Tibial artery (tissue), 4 donors: ENCODE measurements around the gene AP2A2.

ENCODE experiments used
- DNase-seq, 2 donors: peaks; one replicate each; pipeline ENCODE4 v3.0.0-alpha.2; 2019
- H3K27ac ChIP-seq, 2 donors: fragments of 200-600 bp; sonication (generic) in 1 of 2; 1 replicate in 1 of 2; 2 replicates in 1 of 2; pipeline ENCODE4 v1.5.1; 2018 to 2019; ENCODE audit warnings: mild to moderate bottlenecking in 1 of 2
- H3K27me3 ChIP-seq, 2 donors: fragments of 200-600 bp; sonication (generic) in 1 of 2; one replicate each; pipeline versions ENCODE4 v1.5.1 to v1.6.0; 2016 to 2019
- H3K36me3 ChIP-seq, 3 donors: fragments of 200-600 bp; sonication (generic) in 2 of 3; one replicate each; pipeline ENCODE4 v1.5.1; 2016 to 2019; ENCODE audit warnings: mild to moderate bottlenecking in 2 of 3
- H3K4me1 ChIP-seq, 4 donors: fragments of 200-600 bp; sonication (generic) in 2 of 4; 1 replicate in 3 of 4; 2 replicates in 1 of 4; pipeline ENCODE4 v1.5.1; 2016 to 2019
- H3K4me3 ChIP-seq, 2 donors: fragments of 200-600 bp; sonication (generic) in 1 of 2; 1 replicate in 1 of 2; 2 replicates in 1 of 2; pipeline ENCODE4 v1.5.1; 2018 to 2019; ENCODE audit warnings: mild to moderate bottlenecking in 2 of 2
- H3K9me3 ChIP-seq, 3 donors: fragments of 200-600 bp; sonication (generic) in 1 of 3; one replicate each; pipeline ENCODE4 v1.5.1; 2016 to 2019
- intact Hi-C: fragments of 100-400 bp; cut with DNase I; formaldehyde crosslinking; loops from one replicate; pipeline ENCODE4 v1.15.0; 2023; ENCODE audit warnings: low total_unique reads
- TF ChIP-seq, protein P1 (sequence below), 2 experiments: fragments of 200-600 bp in 1 of 2; fragments of 450-650 bp in 1 of 2; IDR thresholded peaks; one replicate each; pipeline ENCODE4 v1.5.1; 2017 to 2019; ENCODE audit warnings: antibody characterized with exemption in 2 of 2, mild to moderate bottlenecking in 1 of 2, moderate library complexity in 1 of 2

Gene AP2A2

DNA sequence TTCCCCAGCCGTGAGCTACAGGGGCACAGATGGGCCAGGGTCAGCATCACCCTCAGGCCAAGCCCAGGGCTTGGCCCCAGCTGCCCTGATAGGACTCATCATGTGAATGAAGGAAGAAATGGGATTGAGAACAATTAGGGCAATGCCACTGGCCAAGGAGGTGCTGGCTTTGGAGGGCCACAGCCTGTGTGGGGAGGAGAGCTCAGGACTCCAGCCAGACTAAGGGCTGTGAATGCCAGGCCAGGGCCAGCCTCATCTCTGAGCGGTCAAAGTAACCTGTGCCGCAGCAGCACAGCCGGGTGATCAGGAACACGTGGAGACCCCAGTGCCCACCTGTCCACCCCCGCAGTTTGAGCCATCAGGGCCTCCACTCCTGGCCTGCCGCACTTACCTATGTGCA is 25.1 kb upstream of the AP2A2 start:
- peaks cover 52 to 80% (median 68%) of the 10 kb centered on the region in 3 donors for H3K36me3 ChIP-seq
- no peaks in the 10 kb centered on the region for H3K9me3 ChIP-seq
- no peak overlapping the region for H3K27ac ChIP-seq
- no peaks in the 10 kb centered on the region for H3K4me1 ChIP-seq
- DNase-seq, result no peak
- no peak overlapping the region for H3K4me3 ChIP-seq
- TF ChIP-seq, protein P1, sequence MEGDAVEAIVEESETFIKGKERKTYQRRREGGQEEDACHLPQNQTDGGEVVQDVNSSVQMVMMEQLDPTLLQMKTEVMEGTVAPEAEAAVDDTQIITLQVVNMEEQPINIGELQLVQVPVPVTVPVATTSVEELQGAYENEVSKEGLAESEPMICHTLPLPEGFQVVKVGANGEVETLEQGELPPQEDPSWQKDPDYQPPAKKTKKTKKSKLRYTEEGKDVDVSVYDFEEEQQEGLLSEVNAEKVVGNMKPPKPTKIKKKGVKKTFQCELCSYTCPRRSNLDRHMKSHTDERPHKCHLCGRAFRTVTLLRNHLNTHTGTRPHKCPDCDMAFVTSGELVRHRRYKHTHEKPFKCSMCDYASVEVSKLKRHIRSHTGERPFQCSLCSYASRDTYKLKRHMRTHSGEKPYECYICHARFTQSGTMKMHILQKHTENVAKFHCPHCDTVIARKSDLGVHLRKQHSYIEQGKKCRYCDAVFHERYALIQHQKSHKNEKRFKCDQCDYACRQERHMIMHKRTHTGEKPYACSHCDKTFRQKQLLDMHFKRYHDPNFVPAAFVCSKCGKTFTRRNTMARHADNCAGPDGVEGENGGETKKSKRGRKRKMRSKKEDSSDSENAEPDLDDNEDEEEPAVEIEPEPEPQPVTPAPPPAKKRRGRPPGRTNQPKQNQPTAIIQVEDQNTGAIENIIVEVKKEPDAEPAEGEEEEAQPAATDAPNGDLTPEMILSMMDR (IDR thresholded peaks at IDR 0.05), result no peak
- H3K27me3 ChIP-seq, result no peaks in the 10 kb centered on the region
- intact Hi-C loops, result no loop called here

DNA sequence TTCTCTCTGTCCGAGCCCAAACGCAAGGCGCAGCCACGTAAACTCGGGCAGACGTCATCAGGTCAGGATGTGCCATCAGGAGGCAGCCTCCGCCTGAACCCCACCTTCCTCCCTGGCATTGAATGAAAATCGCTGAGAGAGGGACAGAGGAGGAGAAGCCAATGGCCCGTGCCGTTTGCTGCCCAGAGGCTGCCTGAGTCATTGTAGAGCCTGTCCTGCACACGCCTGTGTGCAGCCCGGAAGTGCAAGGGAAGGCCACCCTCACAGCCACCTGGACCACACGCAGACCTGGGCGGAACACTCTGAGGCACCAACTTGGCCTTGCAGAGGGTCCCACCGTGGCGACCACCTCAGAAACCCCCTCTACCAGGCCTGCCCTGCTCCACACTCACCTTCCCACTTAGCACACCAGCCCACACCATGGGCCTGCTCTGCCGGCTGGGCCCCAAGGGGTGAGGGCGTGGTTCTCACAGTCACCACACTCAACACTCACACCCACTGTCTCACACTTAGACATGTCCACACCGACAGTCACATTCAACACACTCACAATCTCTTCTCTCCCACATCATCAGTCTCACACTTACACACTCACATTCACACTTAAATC is 24.1 kb upstream of the AP2A2 start:
- H3K27me3 ChIP-seq, result no peaks in the 10 kb centered on the region
- no peaks in the 10 kb centered on the region for H3K4me1 ChIP-seq
- no peak for DNase-seq
- no peak overlapping the region for H3K4me3 ChIP-seq
- TF ChIP-seq, protein P1 (IDR thresholded peaks at IDR 0.05), result no peak
- intact Hi-C loops, result no loop called here
- H3K27ac ChIP-seq, result no peak overlapping the region
- peaks cover 52 to 86% (median 68%) of the 10 kb centered on the region in 3 donors for H3K36me3 ChIP-seq
- no peaks in the 10 kb centered on the region for H3K9me3 ChIP-seq

- Histone ChIP-seq H3K36me3 (peaks cover 41 to 66% (median 54%) of the 10 kb centered on the region in 3 donors), H3K9me3 (no peaks in the 10 kb centered on the region), H3K27ac (no peak overlapping the region), H3K27me3 (no peaks in the 10 kb centered on the region), H3K4me3 (no peak overlapping the region), H3K4me1 (peaks cover 0 to 10% (median 1%) of the 10 kb centered on the region in 4 donors)
- DNase-seq, result no peak
- intact Hi-C loops, result no loop called here
- TF ChIP-seq, protein P1 (IDR thresholded peaks at IDR 0.05), result no peak
These were observed 21.3 kb upstream of the AP2A2 start for GRCh38 chr11:904380-904779.

DNA sequence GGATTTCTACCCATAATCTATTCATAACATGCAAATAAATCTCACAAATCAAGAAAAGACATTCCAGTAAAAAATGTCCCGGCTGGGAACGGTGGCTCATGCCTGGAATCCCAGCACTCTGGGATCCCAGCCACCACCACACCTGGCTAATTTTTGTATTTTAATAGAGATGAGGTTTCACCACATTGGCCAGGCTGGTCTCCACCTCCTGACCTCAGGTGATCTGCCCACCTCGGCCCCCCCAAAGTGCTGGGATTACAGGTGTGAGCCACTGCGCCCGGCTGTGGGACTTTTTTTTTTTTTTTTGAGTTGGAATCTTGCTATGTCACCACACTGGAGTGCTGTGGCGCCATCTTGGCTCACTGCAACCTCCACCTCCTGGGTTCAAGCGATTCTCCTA is 19.7 kb upstream of the AP2A2 start:
- Histone ChIP-seq H3K9me3 (no peaks in the 10 kb centered on the region), H3K4me1 (peaks cover 0 to 20% (median 10%) of the 10 kb centered on the region in 4 donors), H3K27ac (no peak overlapping the region), H3K36me3 (peaks cover 30 to 51% (median 38%) of the 10 kb centered on the region in 3 donors), H3K27me3 (no peaks in the 10 kb centered on the region), H3K4me3 (no peak overlapping the region)
- DNase-seq, result no peak
- intact Hi-C loops, result no loop called here
- TF ChIP-seq, protein P1 (IDR thresholded peaks at IDR 0.05), result no peak

GRCh38 chr11:907668-908067 is 18.0 kb upstream of the AP2A2 start:
- H3K4me3 ChIP-seq, result no peak overlapping the region
- no peaks in the 10 kb centered on the region for H3K27me3 ChIP-seq
- DNase-seq, result no peak
- no peak overlapping the region for H3K27ac ChIP-seq
- TF ChIP-seq, protein P1 (IDR thresholded peaks at IDR 0.05), result no peak
- intact Hi-C loops, result no loop called here
- peaks cover 0 to 24% (median 14%) of the 10 kb centered on the region in 4 donors for H3K4me1 ChIP-seq
- no peaks in the 10 kb centered on the region for H3K9me3 ChIP-seq
- peaks cover 19 to 33% (median 21%) of the 10 kb centered on the region in 3 donors for H3K36me3 ChIP-seq
